Osteoblast (primary cell): Measurements from ENCODE around the gene KRTAP9-6. TPM values are rescaled to one million over a fixed set of nuclear protein-coding genes. Genes with fewer than 3 reads are reported as not detected.
"Not testable (repeated sequence)": the region's sequence is repeated elsewhere in the genome, so short reads cannot be mapped to it uniquely, and the experiment has no call there.

Source experiments
- DNase-seq: peaks from one replicate; pipeline ENCODE4 v3.0.0; 2011; ENCODE audit warnings: low spot score, mixed read lengths; ENCODE audit not compliant: insufficient read length; ENCODE audit errors: missing footprints
- H2AFZ ChIP-seq: 2 replicates; pipeline ENCODE4 v1.6.0; 2011; ENCODE audit warnings: mild to moderate bottlenecking, low read length
- H3K27ac ChIP-seq: 2 replicates; pipeline ENCODE4 v1.5.1; 2011; ENCODE audit warnings: mild to moderate bottlenecking, low read depth, low read length, moderate library complexity
- H3K27me3 ChIP-seq: 2 replicates; pipeline ENCODE4 v1.6.0; 2012; ENCODE audit warnings: mild to moderate bottlenecking, control low read depth, inconsistent platforms, low read length, moderate library complexity; ENCODE audit not compliant: insufficient read depth
- H3K36me3 ChIP-seq: 2 replicates; pipeline ENCODE4 v1.5.1; 2011; ENCODE audit warnings: mild to moderate bottlenecking, low read length, control low read depth, moderate library complexity; ENCODE audit not compliant: insufficient read depth
- H3K4me1 ChIP-seq: 2 replicates; pipeline ENCODE4 v1.5.1; 2011; ENCODE audit warnings: mild to moderate bottlenecking, low read length, control low read depth, moderate library complexity; ENCODE audit not compliant: insufficient read depth
- H3K4me2 ChIP-seq: 2 replicates; pipeline ENCODE4 v1.6.0; 2011; ENCODE audit warnings: mild to moderate bottlenecking, low read length; ENCODE audit not compliant: insufficient read depth
- H3K4me3 ChIP-seq: fragments of 200-600 bp; sonication (generic); 3 replicates; pipeline ENCODE4 v1.5.1; 2012; ENCODE audit warnings: mild to moderate bottlenecking, low read length, inconsistent platforms; ENCODE audit not compliant: insufficient read depth
- H3K79me2 ChIP-seq: 2 replicates; pipeline ENCODE4 v1.6.0; 2012; ENCODE audit warnings: mild to moderate bottlenecking, low read length, control low read depth, inconsistent platforms; ENCODE audit not compliant: insufficient read depth
- H3K9me3 ChIP-seq: 2 replicates; pipeline ENCODE4 v1.5.1; 2011; ENCODE audit warnings: low read depth, low read length, control low read depth
- H4K20me1 ChIP-seq: 2 replicates; pipeline ENCODE4 v1.6.0; 2012; ENCODE audit warnings: mild to moderate bottlenecking, low read length, control low read depth; ENCODE audit not compliant: insufficient read depth
- total RNA-seq: library from RNA; depleted of rRNA; stranded (reverse); fragments of >200 nt; gene quantifications from 2 replicates; pipeline ENCODE4 v1.2.3, GENCODE V29; 2012
- TF ChIP-seq, protein P1 (sequence below): IDR thresholded peaks from 2 replicates; pipeline ENCODE4 v1.5.1; 2011; ENCODE audit warnings: mild to moderate bottlenecking, low read depth, low read length, moderate library complexity; ENCODE audit errors: extremely low read depth

The KRTAP9-6 gene
- total RNA-seq, 1 donor, result not detected

DNA sequence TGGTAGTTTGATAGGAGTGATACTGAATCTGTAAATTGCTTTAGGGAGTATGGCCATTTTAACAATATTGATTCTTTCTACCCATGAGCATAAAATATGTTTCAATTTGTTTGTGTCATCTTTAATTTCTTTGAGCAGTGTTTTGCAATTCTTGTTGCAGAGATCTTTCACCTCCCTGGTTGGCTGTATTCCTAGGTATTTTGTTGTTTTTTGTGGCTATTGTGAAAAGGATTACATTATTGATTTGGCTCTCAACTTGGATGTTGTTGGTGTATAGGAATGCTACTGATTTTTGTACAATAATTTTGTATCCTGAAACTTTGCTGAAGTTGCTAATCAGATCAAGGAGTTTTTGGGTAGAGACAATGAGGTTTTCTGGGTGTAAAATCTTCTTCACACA lies 6.8 kb upstream of the KRTAP9-6 start:
- DNase-seq, result no peak
- Histone ChIP-seq H3K36me3 (no peaks in the 10 kb centered on the region), H3K4me2 (no peak overlapping the region), H3K9me3 (no peaks in the 10 kb centered on the region), H3K27ac (no peak overlapping the region), H3K4me1 (no peaks in the 10 kb centered on the region), H2AFZ (no peak overlapping the region), H3K79me2 (no peaks in the 10 kb centered on the region), H3K27me3 (no peaks in the 10 kb centered on the region), H3K4me3 (no peak overlapping the region), H4K20me1 (no peaks in the 10 kb centered on the region)
- TF ChIP-seq, protein P1, sequence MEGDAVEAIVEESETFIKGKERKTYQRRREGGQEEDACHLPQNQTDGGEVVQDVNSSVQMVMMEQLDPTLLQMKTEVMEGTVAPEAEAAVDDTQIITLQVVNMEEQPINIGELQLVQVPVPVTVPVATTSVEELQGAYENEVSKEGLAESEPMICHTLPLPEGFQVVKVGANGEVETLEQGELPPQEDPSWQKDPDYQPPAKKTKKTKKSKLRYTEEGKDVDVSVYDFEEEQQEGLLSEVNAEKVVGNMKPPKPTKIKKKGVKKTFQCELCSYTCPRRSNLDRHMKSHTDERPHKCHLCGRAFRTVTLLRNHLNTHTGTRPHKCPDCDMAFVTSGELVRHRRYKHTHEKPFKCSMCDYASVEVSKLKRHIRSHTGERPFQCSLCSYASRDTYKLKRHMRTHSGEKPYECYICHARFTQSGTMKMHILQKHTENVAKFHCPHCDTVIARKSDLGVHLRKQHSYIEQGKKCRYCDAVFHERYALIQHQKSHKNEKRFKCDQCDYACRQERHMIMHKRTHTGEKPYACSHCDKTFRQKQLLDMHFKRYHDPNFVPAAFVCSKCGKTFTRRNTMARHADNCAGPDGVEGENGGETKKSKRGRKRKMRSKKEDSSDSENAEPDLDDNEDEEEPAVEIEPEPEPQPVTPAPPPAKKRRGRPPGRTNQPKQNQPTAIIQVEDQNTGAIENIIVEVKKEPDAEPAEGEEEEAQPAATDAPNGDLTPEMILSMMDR, result no peak

DNA sequence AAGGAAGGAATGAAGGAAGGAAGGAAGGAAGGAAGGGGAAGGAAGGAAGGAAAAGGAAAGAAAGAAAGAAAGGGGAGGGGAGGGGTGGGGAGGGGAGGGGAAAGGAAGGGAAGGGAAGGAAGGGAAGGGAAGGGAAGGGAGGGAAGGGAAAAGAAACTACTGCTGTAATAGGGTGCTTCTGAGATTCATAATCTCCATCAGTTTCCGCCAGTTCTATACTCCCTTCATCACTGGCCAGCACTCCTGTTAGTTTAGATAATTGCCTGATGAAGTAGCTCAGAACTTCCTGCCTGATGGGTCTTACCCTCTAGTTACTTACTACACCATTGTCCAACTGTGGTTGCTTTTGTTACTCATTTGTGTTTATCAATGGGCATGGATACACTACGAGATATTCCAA lies 2.0 kb upstream of the KRTAP9-6 start:
- no peak overlapping the region for H2AFZ ChIP-seq
- TF ChIP-seq, protein P1, result no peak
- no peaks in the 10 kb centered on the region for H3K27me3 ChIP-seq
- no peaks in the 10 kb centered on the region for H3K4me1 ChIP-seq
- H3K36me3 ChIP-seq, result no peaks in the 10 kb centered on the region
- no peak overlapping the region for H3K27ac ChIP-seq
- no peak overlapping the region for H3K4me3 ChIP-seq
- no peak for DNase-seq
- H3K4me2 ChIP-seq, result no peak overlapping the region
- no peaks in the 10 kb centered on the region for H3K79me2 ChIP-seq
- no peaks in the 10 kb centered on the region for H3K9me3 ChIP-seq
- no peaks in the 10 kb centered on the region for H4K20me1 ChIP-seq

DNA sequence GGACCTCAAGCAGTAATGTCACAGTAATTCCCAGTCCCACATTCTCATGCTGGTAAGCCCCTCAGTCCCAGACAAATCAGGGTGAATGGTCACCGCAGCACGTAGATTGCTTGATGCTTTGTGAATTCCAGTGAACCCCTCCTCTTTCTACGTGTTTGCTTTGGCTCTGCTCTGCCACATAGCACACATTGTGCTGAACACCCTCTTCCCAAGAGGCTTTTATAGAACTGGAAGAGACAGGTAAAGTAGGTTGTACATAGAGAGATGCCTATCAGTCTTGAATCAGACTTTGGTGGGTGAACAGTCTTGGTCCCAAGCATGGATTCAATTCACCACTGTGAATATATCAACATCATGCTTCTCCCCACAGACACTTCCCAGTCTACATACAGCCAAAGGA lies 579 bp upstream of the KRTAP9-6 start:
- H3K36me3 ChIP-seq, result no peaks in the 10 kb centered on the region
- no peak overlapping the region for H3K27ac ChIP-seq
- no peaks in the 10 kb centered on the region for H4K20me1 ChIP-seq
- no peak overlapping the region for H3K4me2 ChIP-seq
- H3K79me2 ChIP-seq, result no peaks in the 10 kb centered on the region
- no peaks in the 10 kb centered on the region for H3K9me3 ChIP-seq
- H3K4me3 ChIP-seq, result no peak overlapping the region
- DNase-seq, result no peak
- no peaks in the 10 kb centered on the region for H3K27me3 ChIP-seq
- peak overlapping the region; percentile 5 for H2AFZ ChIP-seq
- TF ChIP-seq, protein P1, result no peak
- no peaks in the 10 kb centered on the region for H3K4me1 ChIP-seq

DNA sequence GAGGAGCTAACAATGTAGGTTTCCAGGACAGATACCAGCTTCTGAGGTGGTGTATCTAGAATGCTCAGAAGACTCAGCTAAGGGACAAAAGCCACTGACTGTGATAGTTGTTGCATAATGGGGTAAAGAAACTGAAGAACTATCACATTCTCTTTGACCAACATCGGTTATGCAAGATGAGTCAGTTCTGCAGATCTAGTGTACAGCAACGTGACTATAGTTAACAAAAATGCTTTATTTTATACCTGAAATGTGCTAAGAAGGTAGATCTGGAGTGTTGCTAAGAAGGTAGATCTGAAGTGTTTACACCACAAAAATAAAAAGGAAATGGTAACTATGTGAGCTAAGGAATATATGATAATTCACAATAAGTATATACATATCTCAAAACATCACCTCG lies 2.5 kb downstream of the KRTAP9-6 start:
- DNase-seq, result no peak
- H3K79me2 ChIP-seq, result no peaks in the 10 kb centered on the region
- H3K27me3 ChIP-seq, result no peaks in the 10 kb centered on the region
- H4K20me1 ChIP-seq, result no peaks in the 10 kb centered on the region
- H3K36me3 ChIP-seq, result no peaks in the 10 kb centered on the region
- H3K4me2 ChIP-seq, result no peak overlapping the region
- H3K9me3 ChIP-seq, result no peaks in the 10 kb centered on the region
- no peak overlapping the region for H3K4me3 ChIP-seq
- H2AFZ ChIP-seq, result no peak overlapping the region
- no peaks in the 10 kb centered on the region for H3K4me1 ChIP-seq
- H3K27ac ChIP-seq, result no peak overlapping the region
- TF ChIP-seq, protein P1, result no peak

DNA sequence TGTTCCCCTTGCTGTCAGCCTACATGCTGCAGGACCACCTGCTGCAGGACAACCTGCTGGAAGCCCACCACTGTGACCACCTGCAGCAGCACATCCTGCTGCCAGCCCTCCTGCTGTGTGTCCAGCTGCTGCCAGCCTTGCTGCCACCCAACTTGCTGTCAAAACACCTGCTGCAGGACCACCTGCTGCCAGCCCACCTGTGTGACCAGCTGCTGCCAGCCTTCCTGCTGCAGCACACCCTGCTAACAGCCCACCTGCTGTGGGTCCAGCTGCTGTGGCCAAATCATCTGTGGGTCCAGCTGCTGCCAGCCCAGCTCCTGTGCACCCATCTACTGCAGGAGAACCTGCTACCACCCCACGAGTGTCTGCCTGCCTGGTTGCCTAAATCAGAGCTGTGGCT lies 6.1 kb downstream of the KRTAP9-6 start:
- not testable (repeated sequence) for H3K27me3 ChIP-seq, H3K9me3 ChIP-seq, DNase-seq, H3K79me2 ChIP-seq, H2AFZ ChIP-seq, H3K36me3 ChIP-seq, H3K27ac ChIP-seq, H3K4me3 ChIP-seq, H3K4me2 ChIP-seq, H3K4me1 ChIP-seq, H4K20me1 ChIP-seq
